ENCODE measurements around the gene CDC14B.

GRCh38 chr9:96554326-96554725, 65.3 kb downstream of the CDC14B start:
- TF ChIP-seq CTCF (IDR thresholded peaks at IDR 0.05; ENCODE audit: insufficient read depth, low read length), result no peak
- no peak for TF ChIP-seq SPI1 (IDR thresholded peaks at IDR 0.05; ENCODE audit: borderline replicate concordance, low read depth)
- no peak for TF ChIP-seq POLR2AphosphoS5 (IDR thresholded peaks at IDR 0.05; ENCODE audit: low read depth)
- TF ChIP-seq GABPA (IDR thresholded peaks at IDR 0.05; ENCODE audit: low read depth), result no peak

All from HL-60 (cell line).